ENCODE data around the gene SOX5. TPM values are rescaled to one million over a fixed set of nuclear protein-coding genes. Genes with fewer than 3 reads are reported as not detected.

Gene SOX5
- total and polyA plus RNA-seq, 2 of the 8 experiments (the other 6 are each of a cell fraction or from before 2014, with no cell fraction given): 2.2 to 2.6 TPM

- H4K91ac ChIP-seq (replicated peaks; ENCODE audit: insufficient read length, low read length): no peak overlapping the region
- H3K23me2 ChIP-seq (ENCODE audit: low read depth, low read length): no peaks in the 10 kb centered on the region
- no peak overlapping the region for H2AFZ ChIP-seq (ENCODE audit: low read length)
- no peaks in the 10 kb centered on the region for H4K20me1 ChIP-seq (replicated peaks in 1 of 2; ENCODE audit: control insufficient read depth in 1 of 2, insufficient read depth in 2 of 2, low read length in 2 of 2)
- TF ChIP-seq GABPA (IDR thresholded peaks at IDR 0.05; ENCODE audit: borderline replicate concordance, insufficient read depth, low read length): no peak
- peak; percentile 9; the same call in 1 of the 2 replicates for TF ChIP-seq ZNF274 (IDR thresholded peaks at IDR 0.05; ENCODE audit: borderline replicate concordance, extremely low read depth, low read length)
- no peak for TF ChIP-seq RBBP5 (IDR thresholded peaks at IDR 0.05; ENCODE audit: borderline replicate concordance, low read depth, low read length)
- peaks cover 0 to 3% (median 0%) of the 10 kb centered on the region in 4 experiments; a peak in 1 of 7 replicates for H3K4me1 ChIP-seq (replicated peaks in 1 of 4; ENCODE audit: control insufficient read depth in 3 of 4, insufficient read depth in 4 of 4, low read length in 3 of 4)
- H3K9me3 ChIP-seq (ENCODE audit: insufficient read depth in 2 of 2, low read depth in 1 of 2, low read length in 1 of 2): no peaks in the 10 kb centered on the region
- peak overlapping the region in 1 of 4 experiments; percentile 13; a peak in 1 of 7 replicates for H3K9ac ChIP-seq (replicated peaks in 1 of 4; ENCODE audit: extremely low read depth in 1 of 4, low read depth in 3 of 4, low read length in 3 of 4)
- no peaks in the 10 kb centered on the region for H3K79me1 ChIP-seq (ENCODE audit: low read depth, low read length)
- no peak overlapping the region for H2BK120ac ChIP-seq (replicated peaks; ENCODE audit: low read depth, low read length)
- no peak overlapping the region for H3K18ac ChIP-seq (ENCODE audit: extremely low read depth, low read length)
- H3K36me3 ChIP-seq (ENCODE audit: control insufficient read depth in 2 of 4, insufficient read depth in 4 of 4, low read length in 3 of 4): no peaks in the 10 kb centered on the region
- H3K79me2 ChIP-seq (ENCODE audit: control insufficient read depth in 1 of 2, insufficient read depth in 2 of 2, low read length in 2 of 2): no peaks in the 10 kb centered on the region
- POLR2A ChIA-PET (ENCODE audit: partially characterized antibody): no interaction called here
- FAIRE-seq: no peak
- WGBS, 2 experiments (ENCODE audit: extremely low coverage in 1 of 2, insufficient coverage in 1 of 2, insufficient read length in 1 of 2, insufficient replicate concordance in 2 of 2, low coverage in 1 of 2, low lambda C conversion rate in 2 of 2, missing lambda C conversion rate in 1 of 2): 77% methylated on average over 2 of the region's 2 CpGs; no CpG with 5 or more reads in 1 of the 2 experiments
- no peak overlapping the region for H2AK5ac ChIP-seq (ENCODE audit: low read depth, low read length)
- H3K4me2 ChIP-seq (ENCODE audit: insufficient read depth in 1 of 2, low read depth in 2 of 2, low read length in 2 of 2): no peak overlapping the region
- H4K5ac ChIP-seq (ENCODE audit: insufficient read length, low read depth, low read length): no peak overlapping the region
- H3K27me3 ChIP-seq (replicated peaks in 1 of 4; ENCODE audit: control insufficient read depth in 3 of 4, extremely low read depth in 1 of 4, insufficient read depth in 3 of 4, low read length in 3 of 4): no peaks in the 10 kb centered on the region
- no peak overlapping the region for H3K14ac ChIP-seq (ENCODE audit: insufficient read length)
- H3K56ac ChIP-seq (replicated peaks; ENCODE audit: insufficient read length, low read depth, low read length): no peak overlapping the region
- no peak overlapping the region for H2BK5ac ChIP-seq (ENCODE audit: low read depth, low read length)
- H2BK20ac ChIP-seq (ENCODE audit: low read length): no peak overlapping the region
- no peak overlapping the region for H2BK12ac ChIP-seq (ENCODE audit: low read depth, low read length)
- CTCF ChIA-PET (ENCODE audit: partially characterized antibody): interaction anchor here (1.2 kb wide), 1 partner anchor 12 kb away, joined by 3 read pairs; no protein-coding TSS in a partner anchor
- H3K27ac ChIP-seq (ENCODE audit: low read depth, low read length): no peak overlapping the region
- no peak overlapping the region for H3K4me3 ChIP-seq (ENCODE audit: extremely low read depth in 1 of 4, insufficient read depth in 2 of 4, low read depth in 3 of 4, low read length in 4 of 4)
- H2BK15ac ChIP-seq (ENCODE audit: low read length): no peak overlapping the region
- no peak for DNase-seq (ENCODE audit: low read depth in 1 of 2, low spot score in 2 of 2)
- no peak overlapping the region for H4K8ac ChIP-seq (ENCODE audit: extremely low read depth, insufficient read depth, low read length)
- no peak overlapping the region for H3K4ac ChIP-seq (replicated peaks; ENCODE audit: insufficient read length, low read depth, low read length)
- no peak overlapping the region for H3K23ac ChIP-seq (ENCODE audit: insufficient read length)
These were observed 222.8 kb downstream of the SOX5 start for GRCh38 chr12:23726646-23727045.
